ENCODE data around the gene PCBP3. TPM values are rescaled to one million over a fixed set of nuclear protein-coding genes. Genes with fewer than 3 reads are reported as not detected.

PCBP3 gene
- total RNA-seq, 6 experiments from 2014 or later = 0.37 to 1.5 (median 0.69) TPM

GRCh38 chr21:45906196-45906805 is 262.8 kb downstream of the PCBP3 start:
- intact Hi-C loops (cut with DNase I) = no loop called here
- Histone ChIP-seq H3K4me1 (no peaks in the 10 kb centered on the region), H3K9me3 (no peaks in the 10 kb centered on the region), H3K27ac (no peak overlapping the region), H3K36me3 (no peaks in the 10 kb centered on the region), H3K27me3 (no peaks in the 10 kb centered on the region), H3K4me3 (no peak overlapping the region)
- TF ChIP-seq POLR2A (IDR thresholded peaks at IDR 0.05) = no peak
- TF ChIP-seq CTCF (IDR thresholded peaks at IDR 0.05) = no peak
- 60% methylated on average over 1 of the region's 19 CpGs for WGBS (ENCODE audit: insufficient coverage, low coverage, low lambda C conversion rate, missing lambda C conversion rate)
- ATAC-seq (no peak), DNase-seq (peak in 2 of 3 donors; percentile 8 to 25)

GRCh38 chr21:45906859-45907258 is 263.3 kb downstream of the PCBP3 start:
- intact Hi-C loops (cut with DNase I) = no loop called here
- no peaks in the 10 kb centered on the region for H3K36me3 ChIP-seq
- 94% methylated on average over 8 of the region's 13 CpGs for WGBS (ENCODE audit: insufficient coverage, low coverage, low lambda C conversion rate, missing lambda C conversion rate)
- TF ChIP-seq POLR2A (IDR thresholded peaks at IDR 0.05) = no peak
- no peak for TF ChIP-seq CTCF (IDR thresholded peaks at IDR 0.05)
- H3K9me3 ChIP-seq = no peaks in the 10 kb centered on the region
- ATAC-seq (no peak), DNase-seq (peak in 2 of 3 donors; percentile 5 to 30)
- no peaks in the 10 kb centered on the region for H3K4me1 ChIP-seq
- no peak overlapping the region for H3K27ac ChIP-seq
- no peaks in the 10 kb centered on the region for H3K27me3 ChIP-seq
- no peak overlapping the region for H3K4me3 ChIP-seq

GRCh38 chr21:45908536-45909237 is 265.2 kb downstream of the PCBP3 start:
- 89% methylated on average over 15 of the region's 27 CpGs for WGBS (ENCODE audit: insufficient coverage, low coverage, low lambda C conversion rate, missing lambda C conversion rate)
- intact Hi-C loops (cut with DNase I) = no loop called here
- DNase-seq = peak in 2 of 3 donors; percentile 16 to 44

GRCh38 chr21:45909238-45909988 is 265.9 kb downstream of the PCBP3 start:
- Histone ChIP-seq H3K4me1 (no peaks in the 10 kb centered on the region), H3K4me3 (no peak overlapping the region), H3K27me3 (no peaks in the 10 kb centered on the region), H3K36me3 (no peaks in the 10 kb centered on the region), H3K27ac (no peak overlapping the region), H3K9me3 (no peaks in the 10 kb centered on the region)
- DNase-seq (peak in 2 of 3 donors; percentile 14 to 45), ATAC-seq (no peak)
- 77% methylated on average over 4 of the region's 23 CpGs for WGBS (ENCODE audit: insufficient coverage, low coverage, low lambda C conversion rate, missing lambda C conversion rate)
- intact Hi-C loops (cut with DNase I) = no loop called here
- TF ChIP-seq POLR2A (IDR thresholded peaks at IDR 0.05) (no peak), CTCF (IDR thresholded peaks at IDR 0.05) (no peak)

More at GRCh38 chr21:45908536-45909237, 265.2 kb downstream of the PCBP3 start:
- Histone ChIP-seq H3K27ac (no peak overlapping the region), H3K27me3 (no peaks in the 10 kb centered on the region), H3K36me3 (no peaks in the 10 kb centered on the region), H3K4me1 (no peaks in the 10 kb centered on the region), H3K4me3 (no peak overlapping the region), H3K9me3 (no peaks in the 10 kb centered on the region)
- peak in 1 of 4 donors; percentile 12 for ATAC-seq
- TF ChIP-seq POLR2A (IDR thresholded peaks at IDR 0.05) (no peak), CTCF (IDR thresholded peaks at IDR 0.05) (no peak)

All from right lobe of liver (tissue), 6 donors.